K562 (cell line): ENCODE data around the gene ZNRD2. TPM values are rescaled to one million over a fixed set of nuclear protein-coding genes. Genes with fewer than 3 reads are reported as not detected.

ENCODE experiments used
- CHD7 ChIP-seq: fragments of 200-600 bp; sonication (generic); IDR thresholded peaks from one replicate; pipeline ENCODE4 v1.6.1; 2012; ENCODE audit warnings: mild to moderate bottlenecking, low read depth, low read length, inconsistent platforms
- DACH1 ChIP-seq: fragments of 450-650 bp; IDR thresholded peaks from 2 replicates; pipeline ENCODE4 v1.6.1; 2018; ENCODE audit not compliant: partially characterized antibody
- JUNB ChIP-seq: fragments of 450-650 bp; formaldehyde crosslinking; conservative IDR thresholded peaks from 2 replicates; pipeline ENCODE4 v1.4.0; 2020; ENCODE audit warnings: mild to moderate bottlenecking
- MYBL2 ChIP-seq, 2 experiments: fragments of 450-650 bp in 1 of 2; sonication (generic) in 1 of 2; formaldehyde crosslinking in 1 of 2; IDR thresholded peaks; 2 replicates each; pipeline versions ENCODE4 v1.6.1 to v1.8.1; 2017 to 2022; ENCODE audit warnings: borderline replicate concordance in 1 of 2, inconsistent platforms in 1 of 2, low read depth in 1 of 2, mild to moderate bottlenecking in 1 of 2, missing genetic modification reagents in 1 of 2, moderate library complexity in 1 of 2
- ZNF79 ChIP-seq: fragments of 250-450 bp; sonication (Bioruptor Pico); IDR thresholded peaks from 2 replicates; pipeline ENCODE4 v1.4.0; 2020; ENCODE audit warnings: low read depth, mild to moderate bottlenecking, moderate library complexity
- ZSCAN29 ChIP-seq: fragments of 450-650 bp; IDR thresholded peaks from 2 replicates; pipeline ENCODE4 v1.6.1; 2017
- polyA plus RNA-seq, 8 experiments: library from polyadenylated mRNA; depleted of rRNA in 4 of 8; stranded (reverse) in 5 of 8; unstranded in 3 of 8; fragments of >200 nt; fragmentation: Nextera tagmentation in 2 of 8; fragmentation: Illumina TruSeq in 1 of 8; extraction: Ambion mirVana in 2 of 8; extraction: Trizol in 1 of 8; gene quantifications; 2 replicates each; pipeline versions ENCODE4 v1.2.1 to v1.2.3, GENCODE V29; 2011 to 2014; ENCODE audit warnings: inconsistent platforms in 1 of 8, missing spikeins in 1 of 8
- total RNA-seq, 7 experiments: library from RNA; depleted of rRNA in 6 of 7; stranded (reverse); fragments of >200 nt in 6 of 7; fragmentation: Illumina TruSeq in 2 of 7; extraction: Trizol in 2 of 7; gene quantifications; 2 replicates each; pipeline versions ENCODE4 v1.2.1 to v1.2.3, GENCODE V29; 2011 to 2021; ENCODE audit warnings: low replicate concordance in 1 of 7
- TF ChIP-seq, protein P1 (sequence below): fragments of 200-800 bp; sonication (Bioruptor generic); IDR thresholded peaks from 2 replicates; pipeline ENCODE4 v1.6.1; 2017; ENCODE audit warnings: missing genetic modification characterization, missing compliant biosample characterization
- TF ChIP-seq, protein P2 (sequence below): fragments of 250-450 bp; sonication (Bioruptor Pico); IDR thresholded peaks from 2 replicates; pipeline ENCODE4 v1.8.0; 2022; ENCODE audit warnings: inconsistent platforms
- TF ChIP-seq, protein P3 (sequence below), 2 experiments: IDR thresholded peaks; 2 replicates each; pipeline ENCODE4 v1.6.1; 2011; ENCODE audit warnings: borderline replicate concordance in 1 of 2, control low read depth in 1 of 2, low read depth in 1 of 2, low read length in 1 of 2, mild to moderate bottlenecking in 1 of 2, mixed read lengths in 1 of 2, moderate library complexity in 1 of 2; ENCODE audit not compliant: insufficient read depth in 1 of 2, insufficient read length in 1 of 2, poor library complexity in 1 of 2, severe bottlenecking in 1 of 2; ENCODE audit errors: extremely low read depth in 1 of 2

ZNRD2 gene
- total and polyA plus RNA-seq, 9 of the 15 experiments (the other 6 are each of a cell fraction or from before 2014, with no cell fraction given) = 13.4 to 129 (median 60.4) TPM

DNA sequence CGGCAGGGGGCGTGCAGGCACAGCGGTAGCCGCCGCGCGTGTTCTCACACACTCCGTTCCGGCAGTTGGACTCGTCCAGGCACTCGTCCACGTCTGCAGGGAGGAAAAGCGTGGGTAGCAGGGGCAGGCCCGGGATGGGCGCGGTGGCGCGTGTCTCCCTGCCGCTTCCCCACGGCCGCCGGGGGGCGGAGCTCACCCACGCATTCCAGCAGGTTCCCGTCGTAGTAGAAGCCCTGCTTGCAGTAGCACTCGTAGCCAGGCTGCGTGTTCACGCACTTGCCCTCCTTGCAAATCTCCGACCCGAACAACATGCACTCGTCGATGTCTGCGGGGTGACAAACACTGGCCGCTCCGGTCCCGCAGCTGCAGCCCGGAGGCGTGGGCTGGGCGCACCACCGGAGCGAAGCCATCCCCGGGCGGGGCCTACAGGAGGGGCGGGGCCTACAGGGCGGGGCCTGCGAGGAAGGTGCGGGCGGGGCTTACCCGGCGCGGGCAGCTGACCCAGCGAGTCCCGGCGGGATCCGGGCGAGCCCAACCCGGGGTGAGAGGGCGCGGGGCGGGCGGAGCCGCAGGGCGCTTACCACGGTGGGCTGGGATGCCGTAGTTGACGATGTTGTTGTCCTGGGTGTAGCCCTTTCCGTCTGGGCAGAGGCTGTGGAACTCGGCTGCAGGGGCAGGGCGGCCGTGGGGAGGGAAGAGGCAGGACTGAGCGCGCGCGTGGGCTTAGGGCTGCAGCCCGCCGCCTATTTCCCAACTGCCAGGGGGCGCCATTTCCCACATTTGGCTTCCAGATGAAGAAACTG, 29.8 kb upstream of the ZNRD2 start (continued):
- TF ChIP-seq CHD7 (no peak), MYBL2 (IDR thresholded peaks at IDR 0.05; ENCODE audit: low read depth) (no peak), MYBL2 (CRISPR knock-in tag; IDR thresholded peaks at IDR 0.05; ENCODE audit: borderline replicate concordance) (no peak), JUNB (CRISPR knock-in tag) (no peak), DACH1 (no peak), ZNF79 (CRISPR knock-in tag) (no peak), ZSCAN29 (no peak)
- TF ChIP-seq, protein P1, sequence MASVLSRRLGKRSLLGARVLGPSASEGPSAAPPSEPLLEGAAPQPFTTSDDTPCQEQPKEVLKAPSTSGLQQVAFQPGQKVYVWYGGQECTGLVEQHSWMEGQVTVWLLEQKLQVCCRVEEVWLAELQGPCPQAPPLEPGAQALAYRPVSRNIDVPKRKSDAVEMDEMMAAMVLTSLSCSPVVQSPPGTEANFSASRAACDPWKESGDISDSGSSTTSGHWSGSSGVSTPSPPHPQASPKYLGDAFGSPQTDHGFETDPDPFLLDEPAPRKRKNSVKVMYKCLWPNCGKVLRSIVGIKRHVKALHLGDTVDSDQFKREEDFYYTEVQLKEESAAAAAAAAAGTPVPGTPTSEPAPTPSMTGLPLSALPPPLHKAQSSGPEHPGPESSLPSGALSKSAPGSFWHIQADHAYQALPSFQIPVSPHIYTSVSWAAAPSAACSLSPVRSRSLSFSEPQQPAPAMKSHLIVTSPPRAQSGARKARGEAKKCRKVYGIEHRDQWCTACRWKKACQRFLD (CRISPR knock-in tag) = no peak; the same call in 1 of the 2 replicates
- TF ChIP-seq, protein P2, sequence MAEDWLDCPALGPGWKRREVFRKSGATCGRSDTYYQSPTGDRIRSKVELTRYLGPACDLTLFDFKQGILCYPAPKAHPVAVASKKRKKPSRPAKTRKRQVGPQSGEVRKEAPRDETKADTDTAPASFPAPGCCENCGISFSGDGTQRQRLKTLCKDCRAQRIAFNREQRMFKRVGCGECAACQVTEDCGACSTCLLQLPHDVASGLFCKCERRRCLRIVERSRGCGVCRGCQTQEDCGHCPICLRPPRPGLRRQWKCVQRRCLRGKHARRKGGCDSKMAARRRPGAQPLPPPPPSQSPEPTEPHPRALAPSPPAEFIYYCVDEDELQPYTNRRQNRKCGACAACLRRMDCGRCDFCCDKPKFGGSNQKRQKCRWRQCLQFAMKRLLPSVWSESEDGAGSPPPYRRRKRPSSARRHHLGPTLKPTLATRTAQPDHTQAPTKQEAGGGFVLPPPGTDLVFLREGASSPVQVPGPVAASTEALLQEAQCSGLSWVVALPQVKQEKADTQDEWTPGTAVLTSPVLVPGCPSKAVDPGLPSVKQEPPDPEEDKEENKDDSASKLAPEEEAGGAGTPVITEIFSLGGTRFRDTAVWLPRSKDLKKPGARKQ (CRISPR knock-in tag) = no peak
- TF ChIP-seq, protein P3, sequence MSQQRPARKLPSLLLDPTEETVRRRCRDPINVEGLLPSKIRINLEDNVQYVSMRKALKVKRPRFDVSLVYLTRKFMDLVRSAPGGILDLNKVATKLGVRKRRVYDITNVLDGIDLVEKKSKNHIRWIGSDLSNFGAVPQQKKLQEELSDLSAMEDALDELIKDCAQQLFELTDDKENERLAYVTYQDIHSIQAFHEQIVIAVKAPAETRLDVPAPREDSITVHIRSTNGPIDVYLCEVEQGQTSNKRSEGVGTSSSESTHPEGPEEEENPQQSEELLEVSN (IDR thresholded peaks at IDR 0.05; ENCODE audit: borderline replicate concordance in 1 of 2, extremely low read depth in 1 of 2, insufficient read depth in 1 of 2, insufficient read length in 1 of 2, low read depth in 1 of 2, low read length in 1 of 2, poor library complexity in 1 of 2, severe bottlenecking in 1 of 2) = peak; percentile 28 to 55
